ENCODE data around the gene IGF1R.

IGF1R gene

GRCh38 chr15:98898122-98898521, 249.8 kb downstream of the IGF1R start:
- in situ Hi-C loops (cut with HindIII; ENCODE audit: low sequenced_read_pairs): no loop called here

GRCh38 chr15:98899272-98900021, 251.1 kb downstream of the IGF1R start:
- in situ Hi-C loops (cut with HindIII; ENCODE audit: low sequenced_read_pairs): no loop called here

- in situ Hi-C loops (cut with HindIII; ENCODE audit: low sequenced_read_pairs): no loop called here
These were observed 252.0 kb downstream of the IGF1R start for GRCh38 chr15:98900356-98900755.

- in situ Hi-C loops (cut with HindIII; ENCODE audit: low sequenced_read_pairs): no loop called here
These were observed 253.2 kb downstream of the IGF1R start for GRCh38 chr15:98901434-98902072.

GRCh38 chr15:98902931-98903330, 254.6 kb downstream of the IGF1R start:
- in situ Hi-C loops (cut with HindIII; ENCODE audit: low sequenced_read_pairs): no loop called here

GRCh38 chr15:98903377-98904018, 255.2 kb downstream of the IGF1R start:
- in situ Hi-C loops (cut with HindIII; ENCODE audit: low sequenced_read_pairs): no loop called here

- in situ Hi-C loops (cut with HindIII; ENCODE audit: low sequenced_read_pairs): no loop called here
These were observed 256.2 kb downstream of the IGF1R start for GRCh38 chr15:98904544-98904943.

GRCh38 chr15:98905963-98906711, 257.8 kb downstream of the IGF1R start:
- in situ Hi-C loops (cut with HindIII; ENCODE audit: low sequenced_read_pairs): no loop called here

GRCh38 chr15:98906712-98907083, 258.4 kb downstream of the IGF1R start:
- in situ Hi-C loops (cut with HindIII; ENCODE audit: low sequenced_read_pairs): no loop called here

- in situ Hi-C loops (cut with HindIII; ENCODE audit: low sequenced_read_pairs): no loop called here
These were observed 259.7 kb downstream of the IGF1R start for GRCh38 chr15:98907927-98908471.

- in situ Hi-C loops (cut with HindIII; ENCODE audit: low sequenced_read_pairs): no loop called here
These were observed 261.9 kb downstream of the IGF1R start for GRCh38 chr15:98909968-98910885.

GRCh38 chr15:98914626-98915025, 266.3 kb downstream of the IGF1R start:
- in situ Hi-C loops (cut with HindIII; ENCODE audit: low sequenced_read_pairs): no loop called here

- in situ Hi-C loops (cut with HindIII; ENCODE audit: low sequenced_read_pairs): no loop called here
These were observed 268.5 kb downstream of the IGF1R start for GRCh38 chr15:98916826-98917225.

- in situ Hi-C loops (cut with HindIII; ENCODE audit: low sequenced_read_pairs): no loop called here
These were observed 269.1 kb downstream of the IGF1R start for GRCh38 chr15:98917417-98917816.

GRCh38 chr15:98920091-98920880, 271.9 kb downstream of the IGF1R start:
- in situ Hi-C loops (cut with HindIII; ENCODE audit: low sequenced_read_pairs): no loop called here

- in situ Hi-C loops (cut with HindIII; ENCODE audit: low sequenced_read_pairs): no loop called here
These were observed 274.8 kb downstream of the IGF1R start for GRCh38 chr15:98923171-98923570.

GRCh38 chr15:98923579-98923978, 275.2 kb downstream of the IGF1R start:
- in situ Hi-C loops (cut with HindIII; ENCODE audit: low sequenced_read_pairs): no loop called here

GRCh38 chr15:98924401-98925049, 276.2 kb downstream of the IGF1R start:
- in situ Hi-C loops (cut with HindIII; ENCODE audit: low sequenced_read_pairs): no loop called here

GRCh38 chr15:98926236-98926635, 277.9 kb downstream of the IGF1R start:
- in situ Hi-C loops (cut with HindIII; ENCODE audit: low sequenced_read_pairs): no loop called here
